Tibial nerve (tissue), 4 donors: ENCODE data around the gene ZFP64.

Source experiments
- CTCF ChIP-seq, 5 experiments: fragments of 200-600 bp in 3 of 5; fragments of 450-650 bp in 2 of 5; sonication (generic) in 3 of 5; IDR thresholded peaks; one replicate each; pipeline ENCODE4 v1.5.1; 2016 to 2019; ENCODE audit warnings: antibody characterized with exemption in 5 of 5, mild to moderate bottlenecking in 3 of 5, moderate library complexity in 2 of 5
- EP300 ChIP-seq, 2 donors: sonication (generic); formaldehyde crosslinking; IDR thresholded peaks; one replicate each; pipeline ENCODE4 v1.6.1; 2017; ENCODE audit warnings: antibody characterized with exemption in 2 of 2, mild to moderate bottlenecking in 1 of 2
- POLR2A ChIP-seq, 2 donors: fragments of 450-650 bp; IDR thresholded peaks; one replicate each; pipeline ENCODE4 v1.6.1; 2017; ENCODE audit warnings: antibody characterized with exemption in 2 of 2, mild to moderate bottlenecking in 2 of 2, moderate library complexity in 2 of 2

DNA sequence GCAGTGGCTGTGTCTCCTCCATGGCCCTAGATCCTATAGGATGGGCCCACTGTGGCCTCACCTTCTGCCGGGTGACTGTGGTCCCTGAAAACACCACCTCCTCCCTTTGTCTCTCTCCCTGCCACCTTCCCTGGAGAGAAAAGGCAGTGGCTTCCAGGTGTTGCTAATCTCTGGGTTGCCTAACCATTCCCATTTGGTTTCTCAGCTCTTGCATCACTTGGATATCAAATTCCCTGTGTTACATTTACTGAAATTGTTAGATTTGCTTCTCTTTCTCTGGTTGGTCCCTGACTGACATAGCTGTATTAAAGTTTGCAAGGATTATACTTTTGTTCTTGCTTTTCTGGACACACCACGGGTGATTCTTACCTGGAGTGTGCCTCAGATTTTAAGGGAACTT is 9.3 kb upstream of the ZFP64 start:
- TF ChIP-seq CTCF (IDR thresholded peaks at IDR 0.05) (no peak), POLR2A (IDR thresholded peaks at IDR 0.05) (no peak), EP300 (IDR thresholded peaks at IDR 0.05) (no peak)
